K562 (cell line): ENCODE data around the gene RHBDL3. TPM values are rescaled to one million over a fixed set of nuclear protein-coding genes. Genes with fewer than 3 reads are reported as not detected.

Source experiments
- ATAC-seq: fragments of 200-7000 bp; cut with Tn5 transposase; 3 replicates; pipeline ENCODE4 v1.9.1; 2020; ENCODE audit warnings: moderate library complexity
- BruUV-seq: library from RNA; stranded (reverse); fragments of 400-500 nt; replicated peaks from 2 replicates; lab custom pipeline; 2021; lab: Mats Ljungman, UMichigan
- CTCF ChIA-PET: fragments of 300-600 bp; formaldehyde crosslinking; extraction: SDS; loops from one replicate; lab custom pipeline; 2021; ENCODE audit warnings: low intra/inter-chr PET ratio; lab: Yijun Ruan, JAX
- POLR2A ChIA-PET: fragments of 300-600, 350-650 bp; sonication (Branson Sonifier 250); formaldehyde crosslinking; extraction: SDS; loops from one replicate; lab custom pipeline; 2021; ENCODE audit warnings: antibody characterized with exemption, inconsistent platforms; lab: Yijun Ruan, JAX
- DNase-seq, 4 experiments: peaks; one replicate each; pipeline versions ENCODE4 v3.0.0 to v3.0.0-alpha.2; 2011 to 2018; ENCODE audit warnings: low spot score in 3 of 4, mixed read lengths in 3 of 4; ENCODE audit errors: extremely low read depth in 1 of 4
- FAIRE-seq: peaks from 2 replicates; lab custom pipeline; 2011; peaks lifted over from hg19 to GRCh38; lab: Jason Lieb, UNC
- H2AFZ ChIP-seq: 2 replicates; pipeline ENCODE4 v1.6.0; 2011; ENCODE audit warnings: low read depth, low read length, control low read depth, inconsistent platforms
- H3K27ac ChIP-seq: fragments of 200-600 bp; 3 replicates; pipeline ENCODE4 v1.8.0; 2011; ENCODE audit warnings: low read depth, mild to moderate bottlenecking, control low read depth, inconsistent platforms, low read length, moderate library complexity, mixed read lengths; ENCODE audit errors: extremely low read depth
- H3K27me3 ChIP-seq, 2 experiments: fragments of 300-600 bp in 1 of 2; 2 replicates in 1 of 2; 3 replicates in 1 of 2; pipeline versions ENCODE4 v1.6.0 to v1.8.0; 2011; ENCODE audit warnings: inconsistent platforms in 2 of 2, low read length in 2 of 2, mild to moderate bottlenecking in 1 of 2, mixed read lengths in 1 of 2, moderate library complexity in 1 of 2; ENCODE audit not compliant: control insufficient read depth in 2 of 2, insufficient read depth in 2 of 2
- H3K36me3 ChIP-seq: fragments of 300-600 bp; 3 replicates; pipeline ENCODE4 v1.8.0; 2011; ENCODE audit warnings: mild to moderate bottlenecking, low read length, inconsistent platforms; ENCODE audit not compliant: control insufficient read depth, insufficient read depth
- H3K4me1 ChIP-seq, 2 experiments: fragments of 200-600 bp in 1 of 2; replicated peaks in 1 of 2; 2 replicates in 1 of 2; 3 replicates in 1 of 2; pipeline versions ENCODE4 v1.5.1 to v1.8.0; 2011; ENCODE audit warnings: inconsistent platforms in 2 of 2, low read length in 2 of 2, mild to moderate bottlenecking in 1 of 2, mixed read lengths in 1 of 2, moderate library complexity in 1 of 2; ENCODE audit not compliant: control insufficient read depth in 2 of 2, insufficient read depth in 2 of 2
- H3K4me2 ChIP-seq: 2 replicates; pipeline ENCODE4 v1.6.1; 2011; ENCODE audit warnings: low read length, control low read depth, inconsistent platforms, mixed read lengths; ENCODE audit not compliant: insufficient read depth
- H3K4me3 ChIP-seq: fragments of 200-600 bp; sonication (generic), shearing (Covaris generic); 2 replicates; pipeline ENCODE4 v1.5.1; 2016; ENCODE audit warnings: control low read depth, inconsistent platforms
- H3K79me2 ChIP-seq: fragments of 200-600 bp; 3 replicates; pipeline ENCODE4 v1.8.0; 2011; ENCODE audit warnings: low read length, inconsistent platforms; ENCODE audit not compliant: control insufficient read depth, insufficient read depth
- H3K9ac ChIP-seq, 2 experiments: 2 replicates each; pipeline versions ENCODE4 v1.6.0 to v1.6.1; 2011; ENCODE audit warnings: low read depth in 2 of 2, low read length in 2 of 2, control low read depth in 1 of 2, inconsistent platforms in 1 of 2, mild to moderate bottlenecking in 1 of 2, mixed read lengths in 1 of 2; ENCODE audit not compliant: insufficient read depth in 1 of 2
- H3K9me1 ChIP-seq: one replicate; pipeline ENCODE4 v1.6.0; 2011; ENCODE audit warnings: inconsistent platforms, mild to moderate bottlenecking, low read length, moderate library complexity; ENCODE audit not compliant: control insufficient read depth, insufficient read depth
- H3K9me3 ChIP-seq: replicated peaks from 2 replicates; pipeline ENCODE4 v1.5.1; 2011; ENCODE audit warnings: low read depth, low read length, inconsistent platforms; ENCODE audit not compliant: control insufficient read depth, insufficient read depth
- H4K20me1 ChIP-seq: replicated peaks from 2 replicates; pipeline ENCODE4 v1.6.1; 2011; ENCODE audit warnings: low read length, inconsistent platforms, mixed read lengths; ENCODE audit not compliant: control insufficient read depth, insufficient read depth
- ETS2 ChIP-seq: IDR thresholded peaks from 2 replicates; pipeline ENCODE4 v1.6.1; 2016; ENCODE audit warnings: borderline replicate concordance, missing genetic modification characterization, mild to moderate bottlenecking, moderate library complexity, missing compliant biosample characterization; ENCODE audit not compliant: poor library complexity, severe bottlenecking
- KLF16 ChIP-seq: IDR thresholded peaks from 2 replicates; pipeline ENCODE4 v1.6.1; 2016; ENCODE audit warnings: antibody characterized with exemption
- MAFG ChIP-seq: fragments of 450-650 bp; conservative IDR thresholded peaks from 2 replicates; pipeline ENCODE4 v1.6.1; 2016; ENCODE audit warnings: missing genetic modification characterization, missing compliant biosample characterization
- SIN3B ChIP-seq: fragments of 450-650 bp; IDR thresholded peaks from 2 replicates; pipeline ENCODE4 v1.6.1; 2017; ENCODE audit warnings: low read depth, mild to moderate bottlenecking, moderate library complexity
- WHSC1 ChIP-seq: IDR thresholded peaks from one replicate; pipeline ENCODE4 v1.6.1; 2012; ENCODE audit warnings: low read length, control low read depth, inconsistent platforms
- ZBTB17 ChIP-seq: fragments of 450-650 bp; formaldehyde crosslinking; IDR thresholded peaks from 2 replicates; pipeline ENCODE4 v1.4.0; 2020; ENCODE audit warnings: mild to moderate bottlenecking
- WGBS: fragments of 100-300 bp; shearing (Covaris generic); methylation state at CpG from one replicate; pipeline ENCODE4 v1.1.6; 2016; ENCODE audit warnings: low coverage, mixed read lengths; ENCODE audit not compliant: insufficient coverage; ENCODE audit errors: missing lambda C conversion rate; 5-methylcytosine and 5-hydroxymethylcytosine counted together
- in situ Hi-C: fragments of 300-500 bp; cut with MboI; formaldehyde crosslinking; loops from 4 replicates; pipeline ENCODE4 v1.15.0; 2018; ENCODE audit warnings: inconsistent platforms, mixed read lengths
- intact Hi-C: fragments of 100-400 bp; cut with micrococcal nuclease; formaldehyde crosslinking; loops from 2 replicates; pipeline ENCODE4 v1.14.2; 2022
- polyA plus RNA-seq, 8 experiments: library from polyadenylated mRNA; depleted of rRNA in 4 of 8; stranded (reverse) in 5 of 8; unstranded in 3 of 8; fragments of >200 nt; fragmentation: Nextera tagmentation in 2 of 8; fragmentation: Illumina TruSeq in 1 of 8; extraction: Ambion mirVana in 2 of 8; extraction: Trizol in 1 of 8; gene quantifications; 2 replicates each; pipeline versions ENCODE4 v1.2.1 to v1.2.3, GENCODE V29; 2011 to 2014; ENCODE audit warnings: inconsistent platforms in 1 of 8, missing spikeins in 1 of 8
- total RNA-seq, 7 experiments: library from RNA; depleted of rRNA in 6 of 7; stranded (reverse); fragments of >200 nt in 6 of 7; fragmentation: Illumina TruSeq in 2 of 7; extraction: Trizol in 2 of 7; gene quantifications; 2 replicates each; pipeline versions ENCODE4 v1.2.1 to v1.2.3, GENCODE V29; 2011 to 2021; ENCODE audit warnings: low replicate concordance in 1 of 7
- TF ChIP-seq, protein P1 (sequence below): fragments of 450-650 bp; conservative IDR thresholded peaks from 2 replicates; pipeline ENCODE4 v1.6.1; 2016; ENCODE audit warnings: missing genetic modification characterization, low read depth, mild to moderate bottlenecking, missing compliant biosample characterization, moderate library complexity
- TF ChIP-seq, protein P2 (sequence below): fragments of 450-650 bp; formaldehyde crosslinking; IDR thresholded peaks from 2 replicates; pipeline ENCODE4 v1.4.0; 2022; ENCODE audit warnings: mild to moderate bottlenecking, moderate library complexity
- TF ChIP-seq, protein P3 (sequence below): fragments of 450-650 bp; formaldehyde crosslinking; conservative IDR thresholded peaks from 2 replicates; pipeline ENCODE4 v1.4.0; 2022; ENCODE audit warnings: mild to moderate bottlenecking, missing genetic modification characterization

The RHBDL3 gene
- total and polyA plus RNA-seq, 9 of the 15 experiments (the other 6 are each of a cell fraction or from before 2014, with no cell fraction given), result 0.06 to 0.31 (median 0.09) TPM; not detected in 4

DNA sequence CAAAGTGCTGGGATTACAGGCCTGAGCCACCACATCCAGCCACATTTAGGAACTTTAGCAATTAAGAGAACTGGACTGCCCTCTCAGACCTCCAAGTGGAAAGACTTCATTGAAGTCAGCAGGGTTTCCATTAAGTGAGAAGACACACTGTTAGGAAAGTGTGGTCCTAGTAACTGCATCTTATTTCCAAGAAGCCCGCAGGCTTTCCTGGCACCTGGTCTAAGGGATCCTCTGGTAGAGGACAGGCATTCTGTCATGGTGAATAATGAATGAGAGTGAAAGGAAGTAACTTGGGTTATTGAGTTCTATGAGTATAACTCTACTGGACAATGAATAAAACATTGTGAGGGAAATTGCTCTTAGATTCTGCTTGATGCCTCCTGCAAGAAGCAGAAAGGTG, 62.3 kb downstream of the RHBDL3 start:
- peak in 1 of 4 experiments; percentile 4 for DNase-seq
- H3K4me1 ChIP-seq, result peaks cover 0 to 4% of the 10 kb centered on the region in 2 experiments; a peak in 1 of 5 replicates
- in situ Hi-C loops, result no loop called here
- H3K4me3 ChIP-seq, result no peak overlapping the region
- H3K27ac ChIP-seq, result no peak overlapping the region
- H3K27me3 ChIP-seq, result no peaks in the 10 kb centered on the region
- no peak for FAIRE-seq
- WGBS, result 83% methylated on average over 1 of the region's 1 CpG
- no peaks in the 10 kb centered on the region for H4K20me1 ChIP-seq
- no peak overlapping the region for H3K9ac ChIP-seq
- H3K36me3 ChIP-seq, result no peaks in the 10 kb centered on the region
- no peak for ATAC-seq
- TF ChIP-seq ZBTB17 (CRISPR knock-in tag) (no peak), ETS2 (tag) (no peak)
- TF ChIP-seq, protein P1, sequence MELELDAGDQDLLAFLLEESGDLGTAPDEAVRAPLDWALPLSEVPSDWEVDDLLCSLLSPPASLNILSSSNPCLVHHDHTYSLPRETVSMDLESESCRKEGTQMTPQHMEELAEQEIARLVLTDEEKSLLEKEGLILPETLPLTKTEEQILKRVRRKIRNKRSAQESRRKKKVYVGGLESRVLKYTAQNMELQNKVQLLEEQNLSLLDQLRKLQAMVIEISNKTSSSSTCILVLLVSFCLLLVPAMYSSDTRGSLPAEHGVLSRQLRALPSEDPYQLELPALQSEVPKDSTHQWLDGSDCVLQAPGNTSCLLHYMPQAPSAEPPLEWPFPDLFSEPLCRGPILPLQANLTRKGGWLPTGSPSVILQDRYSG (tag), result no peak
- intact Hi-C loops, result no loop called here
- no TSS peak for BruUV-seq
- H3K79me2 ChIP-seq, result no peaks in the 10 kb centered on the region
- H3K9me3 ChIP-seq, result no peaks in the 10 kb centered on the region
- POLR2A ChIA-PET, result interaction anchor here (1.3 kb wide), 1 partner anchor 8 kb away, joined by 3 read pairs; no protein-coding TSS in a partner anchor
- no peaks in the 10 kb centered on the region for H3K9me1 ChIP-seq
- H3K4me2 ChIP-seq, result no peak overlapping the region
- CTCF ChIA-PET, result no interaction called here
- H2AFZ ChIP-seq, result 0 out of 2 replicates have a peak overlapping the region, but pooled peaks have one; percentile 24

DNA sequence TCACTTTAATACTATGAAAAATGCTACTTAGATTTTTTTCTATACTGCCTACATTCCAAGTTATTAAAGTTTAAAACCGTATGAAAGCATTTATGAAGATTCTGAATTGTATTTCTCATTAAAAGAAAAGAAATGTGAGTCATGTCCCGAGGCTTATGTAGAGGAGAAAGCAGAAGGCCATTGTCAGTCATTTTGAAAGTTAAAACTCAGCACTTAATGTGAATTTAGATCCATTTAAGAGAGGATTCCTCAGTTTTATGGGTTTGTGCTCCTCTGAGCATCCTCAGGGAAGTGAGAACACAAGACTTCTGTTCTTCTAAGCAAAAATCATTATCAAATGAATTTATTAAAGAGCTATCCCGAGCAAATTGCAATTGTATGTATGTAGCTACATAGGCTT, 64.5 kb downstream of the RHBDL3 start:
- no peak overlapping the region for H3K9ac ChIP-seq
- H3K79me2 ChIP-seq, result no peaks in the 10 kb centered on the region
- CTCF ChIA-PET, result no interaction called here
- BruUV-seq, result no TSS peak
- DNase-seq (no peak), FAIRE-seq (no peak)
- in situ Hi-C loops, result no loop called here
- no peaks in the 10 kb centered on the region for H3K9me1 ChIP-seq
- H3K27me3 ChIP-seq, result no peaks in the 10 kb centered on the region
- peaks cover 9% of the 10 kb centered on the region; the same call in 2 of the 3 replicates for H3K36me3 ChIP-seq
- H4K20me1 ChIP-seq, result no peaks in the 10 kb centered on the region
- H3K9me3 ChIP-seq, result no peaks in the 10 kb centered on the region
- no peak overlapping the region for H3K4me3 ChIP-seq
- intact Hi-C loops, result no loop called here
- no peak overlapping the region for H3K4me2 ChIP-seq
- TF ChIP-seq, protein P2, sequence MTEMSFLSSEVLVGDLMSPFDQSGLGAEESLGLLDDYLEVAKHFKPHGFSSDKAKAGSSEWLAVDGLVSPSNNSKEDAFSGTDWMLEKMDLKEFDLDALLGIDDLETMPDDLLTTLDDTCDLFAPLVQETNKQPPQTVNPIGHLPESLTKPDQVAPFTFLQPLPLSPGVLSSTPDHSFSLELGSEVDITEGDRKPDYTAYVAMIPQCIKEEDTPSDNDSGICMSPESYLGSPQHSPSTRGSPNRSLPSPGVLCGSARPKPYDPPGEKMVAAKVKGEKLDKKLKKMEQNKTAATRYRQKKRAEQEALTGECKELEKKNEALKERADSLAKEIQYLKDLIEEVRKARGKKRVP (CRISPR knock-in tag), result no peak
- TF ChIP-seq WHSC1, result no peak
- TF ChIP-seq, protein P3, sequence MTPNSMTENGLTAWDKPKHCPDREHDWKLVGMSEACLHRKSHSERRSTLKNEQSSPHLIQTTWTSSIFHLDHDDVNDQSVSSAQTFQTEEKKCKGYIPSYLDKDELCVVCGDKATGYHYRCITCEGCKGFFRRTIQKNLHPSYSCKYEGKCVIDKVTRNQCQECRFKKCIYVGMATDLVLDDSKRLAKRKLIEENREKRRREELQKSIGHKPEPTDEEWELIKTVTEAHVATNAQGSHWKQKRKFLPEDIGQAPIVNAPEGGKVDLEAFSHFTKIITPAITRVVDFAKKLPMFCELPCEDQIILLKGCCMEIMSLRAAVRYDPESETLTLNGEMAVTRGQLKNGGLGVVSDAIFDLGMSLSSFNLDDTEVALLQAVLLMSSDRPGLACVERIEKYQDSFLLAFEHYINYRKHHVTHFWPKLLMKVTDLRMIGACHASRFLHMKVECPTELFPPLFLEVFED (CRISPR knock-in tag), result no peak
- TF ChIP-seq, protein P1 (tag), result no peak
- no peak for TF ChIP-seq MAFG (tag)
- TF ChIP-seq SIN3B, result no peak
- no peak for TF ChIP-seq KLF16
- TF ChIP-seq, all 486 proteins: peak for 0
- Histone ChIP-seq H3K27ac (no peak overlapping the region), H3K4me1 (peaks cover 0 to 4% of the 10 kb centered on the region in 2 experiments; a peak in 1 of 5 replicates), H2AFZ (no peak overlapping the region)
- 66% methylated on average over 3 of the region's 3 CpGs for WGBS
- POLR2A ChIA-PET, result interaction anchor here (0.6 kb wide), 1 partner anchor 15 kb away, joined by 3 read pairs; no protein-coding TSS in a partner anchor
- no peak for ATAC-seq
